Measurements from ENCODE around the gene PAFAH2. TPM values are rescaled to one million over a fixed set of nuclear protein-coding genes. Genes with fewer than 3 reads are reported as not detected.

The PAFAH2 gene
- total RNA-seq, 1 experiment from 2014 or later = 12.4 TPM

DNA sequence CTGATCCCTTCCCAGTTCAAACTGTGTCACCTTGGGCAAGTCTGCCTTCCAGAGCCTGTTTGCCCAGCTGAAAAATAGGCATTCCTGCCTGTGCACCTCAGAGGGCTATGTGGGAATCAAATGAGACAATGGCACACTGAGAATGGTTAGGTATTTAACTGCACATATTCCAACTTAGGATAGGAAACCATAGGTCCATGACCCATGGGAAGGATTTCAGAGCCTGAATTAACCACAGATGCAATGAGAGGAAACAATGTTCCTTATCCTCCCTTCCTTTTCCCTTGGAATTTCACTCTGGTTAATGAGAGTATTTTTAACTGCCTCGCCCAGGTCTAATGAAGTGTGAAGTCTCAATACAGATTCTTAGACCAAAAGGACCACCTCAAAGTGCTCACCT is 12.7 kb downstream of the PAFAH2 start:
- Histone ChIP-seq H3K18ac (ENCODE audit: insufficient read length, low read depth, low read length) (no peak overlapping the region), H3K4me1 (ENCODE audit: insufficient read depth, low read length) (no peaks in the 10 kb centered on the region), H4K20me1 (ENCODE audit: control insufficient read depth, insufficient read depth, insufficient read length) (no peaks in the 10 kb centered on the region), H3K79me2 (ENCODE audit: insufficient read depth, low read length) (no peaks in the 10 kb centered on the region), H4K8ac (replicated peaks; ENCODE audit: insufficient read length, low read depth, low read length) (no peak overlapping the region), H2BK20ac (ENCODE audit: low read depth, low read length, poor library complexity, severe bottlenecking) (no peak overlapping the region), H4K91ac (ENCODE audit: insufficient read length, low read depth, low read length) (no peak overlapping the region), H3K9ac (ENCODE audit: extremely low read depth, insufficient read length, low read length) (no peak overlapping the region), H3T11ph (ENCODE audit: low read length) (no peak overlapping the region), H3K27me3 (ENCODE audit: insufficient read depth, low read length) (no peaks in the 10 kb centered on the region), H3K23ac (ENCODE audit: insufficient read length, low read depth, low read length) (no peak overlapping the region), H3K4me2 (ENCODE audit: insufficient read depth, insufficient read length, low read length) (no peak overlapping the region), H2BK120ac (ENCODE audit: low read depth, low read length, poor library complexity, severe bottlenecking) (no peak overlapping the region), H2AK5ac (ENCODE audit: insufficient read length, low read length) (no peak overlapping the region), H4K5ac (ENCODE audit: insufficient read length, low read depth, low read length) (no peak overlapping the region), H3K56ac (ENCODE audit: insufficient read length, low read depth, low read length) (no peak overlapping the region), H3K4ac (ENCODE audit: low read depth, low read length) (no peak overlapping the region), H3K9me3 (ENCODE audit: control insufficient read depth, low read depth, low read length) (no peaks in the 10 kb centered on the region), H3K23me2 (ENCODE audit: insufficient read length, low read depth, low read length, poor library complexity, severe bottlenecking) (no peaks in the 10 kb centered on the region), H2BK12ac (ENCODE audit: insufficient read length, low read depth, low read length) (no peak overlapping the region), H3K79me1 (ENCODE audit: insufficient read depth, low read depth, low read length, poor library complexity, severe bottlenecking) (no peaks in the 10 kb centered on the region), H3K14ac (ENCODE audit: insufficient read depth, low read length) (no peak overlapping the region), H3K27ac (ENCODE audit: insufficient read length, low read depth, low read length) (no peak overlapping the region), H2BK5ac (ENCODE audit: insufficient read length, low read length) (no peak overlapping the region), H2BK15ac (ENCODE audit: low read depth, low read length) (no peak overlapping the region), H2AFZ (ENCODE audit: low read length) (no peak overlapping the region)
- H3K4me3 Mint-ChIP-seq = no peak overlapping the region
- DNase-seq = no peak
- TF ChIP-seq, protein P1, sequence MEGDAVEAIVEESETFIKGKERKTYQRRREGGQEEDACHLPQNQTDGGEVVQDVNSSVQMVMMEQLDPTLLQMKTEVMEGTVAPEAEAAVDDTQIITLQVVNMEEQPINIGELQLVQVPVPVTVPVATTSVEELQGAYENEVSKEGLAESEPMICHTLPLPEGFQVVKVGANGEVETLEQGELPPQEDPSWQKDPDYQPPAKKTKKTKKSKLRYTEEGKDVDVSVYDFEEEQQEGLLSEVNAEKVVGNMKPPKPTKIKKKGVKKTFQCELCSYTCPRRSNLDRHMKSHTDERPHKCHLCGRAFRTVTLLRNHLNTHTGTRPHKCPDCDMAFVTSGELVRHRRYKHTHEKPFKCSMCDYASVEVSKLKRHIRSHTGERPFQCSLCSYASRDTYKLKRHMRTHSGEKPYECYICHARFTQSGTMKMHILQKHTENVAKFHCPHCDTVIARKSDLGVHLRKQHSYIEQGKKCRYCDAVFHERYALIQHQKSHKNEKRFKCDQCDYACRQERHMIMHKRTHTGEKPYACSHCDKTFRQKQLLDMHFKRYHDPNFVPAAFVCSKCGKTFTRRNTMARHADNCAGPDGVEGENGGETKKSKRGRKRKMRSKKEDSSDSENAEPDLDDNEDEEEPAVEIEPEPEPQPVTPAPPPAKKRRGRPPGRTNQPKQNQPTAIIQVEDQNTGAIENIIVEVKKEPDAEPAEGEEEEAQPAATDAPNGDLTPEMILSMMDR (conservative IDR thresholded peaks at IDR 0.05) = no peak
- no peaks in the 10 kb centered on the region for H3K9me3 Mint-ChIP-seq
- no peaks in the 10 kb centered on the region; a peak in 1 of 4 replicates for H3K4me1 Mint-ChIP-seq
- peaks cover 13 to 52% (median 51%) of the 10 kb centered on the region in 3 experiments; a peak in 6 of 7 replicates for H3K36me3 Mint-ChIP-seq (ENCODE audit: insufficient read depth in 1 of 3, low read depth in 3 of 3)
- no peaks in the 10 kb centered on the region for H3K27me3 Mint-ChIP-seq (ENCODE audit: low read depth)
- no peak overlapping the region for H3K27ac Mint-ChIP-seq
- WGBS (ENCODE audit: extremely low coverage, insufficient read length, low lambda C conversion rate) = no CpG with 5 or more reads among the region's 1 CpG

Data from H9 (cell line).